ENCODE data around the gene NLGN3. TPM values are rescaled to one million over a fixed set of nuclear protein-coding genes. Genes with fewer than 3 reads are reported as not detected.
A peak's percentile ranks its signal among the peaks of the same experiment; 100 is the strongest.

Gene NLGN3
- polyA plus RNA-seq = under 1 TPM; 0.19 to 0.22 TPM

DNA sequence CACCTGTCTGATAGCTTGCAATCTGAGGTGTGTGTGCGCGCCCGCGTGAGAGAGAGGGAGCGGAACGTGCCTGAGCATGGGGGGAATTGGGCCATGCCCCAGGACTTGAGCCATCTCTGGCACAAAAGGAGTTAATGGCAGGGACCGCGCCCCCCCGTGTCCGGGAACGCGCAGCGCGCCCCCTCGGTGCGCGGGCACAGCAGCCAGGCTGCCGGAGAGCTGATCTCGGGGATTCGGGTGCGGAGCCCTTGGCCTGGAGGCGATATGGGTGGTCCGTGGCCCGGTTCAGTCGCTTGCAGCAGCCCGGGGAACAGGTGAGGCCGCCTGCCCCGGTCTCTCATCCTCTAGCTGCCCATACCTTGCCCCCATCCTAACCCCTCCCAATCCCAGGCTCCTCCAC is at the start of gene NLGN3:
Gene NLGN3 (plus strand): TSS at position 191 of the 400 bp plus-strand sequence. CDS start 2,909 bp downstream, outside the sequence.
- peaks cover 0 to 4% of the 10 kb centered on the region in 2 donors for H3K36me3 ChIP-seq (ENCODE audit: control insufficient read depth in 2 of 2, insufficient read depth in 2 of 2, low read length in 1 of 2)
- H3K4me1 ChIP-seq (ENCODE audit: control insufficient read depth in 2 of 2, insufficient read depth in 2 of 2, low read length in 1 of 2) = no peaks in the 10 kb centered on the region
- H3K9me3 ChIP-seq (ENCODE audit: control insufficient read depth in 2 of 2, insufficient read depth in 1 of 2, low read depth in 1 of 2, low read length in 1 of 2) = no peaks in the 10 kb centered on the region
- WGBS, 2 donors = 12 to 26% methylated on average over 27 to 28 of the region's 28 CpGs
- H3K4me3 ChIP-seq (ENCODE audit: low read depth in 1 of 2, low read length in 2 of 2) = no peak within 1 kb of the TSS
- H3K27ac ChIP-seq (ENCODE audit: low read depth in 2 of 2, low read length in 1 of 2) = no peak within 1 kb of the TSS
- H3K27me3 ChIP-seq (ENCODE audit: control insufficient read depth in 1 of 2, insufficient read depth in 2 of 2, low read length in 2 of 2) = no peaks in the 10 kb centered on the region

DNA sequence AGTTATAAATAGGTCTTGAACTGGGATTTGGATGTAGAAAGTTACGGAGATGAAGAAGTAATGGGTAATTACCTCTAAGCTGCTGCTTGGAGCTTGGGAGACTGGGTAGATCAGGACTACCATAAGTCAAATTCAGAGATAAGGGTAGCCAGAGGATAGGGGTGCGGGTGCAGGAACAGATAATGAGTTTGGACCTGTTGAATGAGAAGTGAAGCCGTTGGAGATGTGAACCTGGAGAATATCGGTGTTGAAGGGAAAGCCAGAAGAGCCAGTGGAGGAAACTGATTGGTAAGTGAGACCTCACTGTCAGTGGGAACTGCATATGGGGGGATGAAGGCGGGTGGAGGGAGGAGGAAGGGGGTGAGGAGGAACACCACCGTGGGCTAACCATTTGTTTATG is 49.6 kb upstream of the NLGN3 start:
- Histone ChIP-seq H3K4me3 (ENCODE audit: low read depth in 1 of 2, low read length in 2 of 2) (peak overlapping the region; percentile 36 to 60), H3K4me1 (ENCODE audit: control insufficient read depth in 2 of 2, insufficient read depth in 2 of 2, low read length in 1 of 2) (no peaks in the 10 kb centered on the region), H3K27me3 (ENCODE audit: control insufficient read depth in 1 of 2, insufficient read depth in 2 of 2, low read length in 2 of 2) (no peaks in the 10 kb centered on the region), H3K36me3 (ENCODE audit: control insufficient read depth in 2 of 2, insufficient read depth in 2 of 2, low read length in 1 of 2) (no peaks in the 10 kb centered on the region), H3K27ac (ENCODE audit: low read depth in 2 of 2, low read length in 1 of 2) (no peak overlapping the region), H3K9me3 (ENCODE audit: control insufficient read depth in 2 of 2, insufficient read depth in 1 of 2, low read depth in 1 of 2, low read length in 1 of 2) (no peaks in the 10 kb centered on the region)
- 28 to 39% methylated on average over 6 of the region's 6 CpGs for WGBS, 2 donors

DNA sequence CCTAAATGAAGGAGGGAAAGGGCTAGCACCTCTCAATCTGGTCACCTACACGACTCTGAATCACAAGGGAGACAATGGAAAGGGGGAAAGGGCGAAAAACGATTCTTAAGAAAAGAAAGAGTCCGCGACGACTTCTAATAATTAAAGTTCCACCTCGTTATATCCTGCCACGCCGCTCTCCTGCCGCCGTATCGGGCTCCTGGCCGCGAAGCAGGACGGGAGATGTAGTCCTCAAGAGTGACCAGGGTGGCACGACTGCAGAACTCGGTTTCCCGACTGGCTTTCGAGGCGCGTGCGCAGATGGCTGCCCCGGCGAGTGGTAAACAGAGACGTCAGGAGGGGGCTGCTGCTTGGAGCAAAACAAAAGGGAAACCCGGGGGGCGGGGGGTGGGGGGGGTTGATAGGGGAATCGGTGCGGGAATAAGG is 49.1 kb upstream of the NLGN3 start, which contains the start of gene FOXO4:
Gene FOXO4 (plus strand): TSS at position 297 of the 426 bp plus-strand sequence. CDS start 678 bp downstream, outside the sequence.
- Histone ChIP-seq H3K4me3 (ENCODE audit: low read depth in 1 of 2, low read length in 2 of 2) (peak within 1 kb of the TSS; percentile 56 to 60), H3K4me1 (ENCODE audit: control insufficient read depth in 2 of 2, insufficient read depth in 2 of 2, low read length in 1 of 2) (no peaks in the 10 kb centered on the region), H3K36me3 (ENCODE audit: control insufficient read depth in 2 of 2, insufficient read depth in 2 of 2, low read length in 1 of 2) (no peaks in the 10 kb centered on the region), H3K9me3 (ENCODE audit: control insufficient read depth in 2 of 2, insufficient read depth in 1 of 2, low read depth in 1 of 2, low read length in 1 of 2) (no peaks in the 10 kb centered on the region), H3K27me3 (ENCODE audit: control insufficient read depth in 1 of 2, insufficient read depth in 2 of 2, low read length in 2 of 2) (no peaks in the 10 kb centered on the region), H3K27ac (ENCODE audit: low read depth in 2 of 2, low read length in 1 of 2) (peak within 1 kb of the TSS; percentile 43 to 78)
- 1 to 9% methylated on average over 29 of the region's 29 CpGs for WGBS, 2 donors

DNA sequence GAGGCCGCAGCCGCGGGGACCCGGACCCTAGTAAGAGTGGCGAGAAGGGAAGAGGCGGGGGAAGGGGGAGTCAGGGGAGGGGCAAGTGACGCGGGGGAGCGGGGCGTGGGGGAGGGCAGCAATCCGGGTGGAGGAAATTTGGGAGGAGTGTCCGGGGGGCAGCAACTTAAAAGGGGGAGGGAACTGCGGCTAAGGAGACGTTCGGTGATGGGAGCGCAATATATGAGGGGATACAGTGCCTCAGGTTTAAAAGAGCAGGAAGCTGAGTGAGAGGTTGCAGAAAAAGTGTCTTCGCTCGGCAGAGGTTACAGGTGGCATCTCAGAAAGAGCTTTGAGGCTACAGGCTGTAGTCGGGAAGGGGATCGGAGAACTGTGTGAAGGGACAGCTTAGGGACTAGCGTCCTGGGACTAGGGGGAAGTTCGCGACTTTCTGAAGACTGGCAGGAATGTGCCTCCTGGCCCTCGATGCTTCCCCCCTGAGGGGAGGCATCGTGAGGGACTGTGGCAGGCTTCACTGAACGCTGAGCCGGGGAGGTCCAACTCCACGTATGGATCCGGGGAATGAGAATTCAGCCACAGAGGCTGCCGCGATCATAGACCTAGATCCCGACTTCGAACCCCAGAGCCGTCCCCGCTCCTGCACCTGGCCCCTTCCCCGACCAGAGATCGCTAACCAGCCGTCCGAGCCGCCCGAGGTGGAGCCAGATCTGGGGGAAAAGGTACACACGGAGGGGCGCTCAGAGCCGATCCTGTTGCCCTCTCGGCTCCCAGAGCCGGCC is 48.5 kb upstream of the NLGN3 start:
- 1 to 26% methylated on average over 46 of the region's 46 CpGs for WGBS, 2 donors
- Histone ChIP-seq H3K36me3 (ENCODE audit: control insufficient read depth in 2 of 2, insufficient read depth in 2 of 2, low read length in 1 of 2) (no peaks in the 10 kb centered on the region), H3K27ac (ENCODE audit: low read depth in 2 of 2, low read length in 1 of 2) (peak overlapping the region; percentile 43 to 78), H3K9me3 (ENCODE audit: control insufficient read depth in 2 of 2, insufficient read depth in 1 of 2, low read depth in 1 of 2, low read length in 1 of 2) (no peaks in the 10 kb centered on the region), H3K27me3 (ENCODE audit: control insufficient read depth in 1 of 2, insufficient read depth in 2 of 2, low read length in 2 of 2) (no peaks in the 10 kb centered on the region), H3K4me1 (ENCODE audit: control insufficient read depth in 2 of 2, insufficient read depth in 2 of 2, low read length in 1 of 2) (no peaks in the 10 kb centered on the region), H3K4me3 (ENCODE audit: low read depth in 1 of 2, low read length in 2 of 2) (peak overlapping the region; percentile 56 to 60)

DNA sequence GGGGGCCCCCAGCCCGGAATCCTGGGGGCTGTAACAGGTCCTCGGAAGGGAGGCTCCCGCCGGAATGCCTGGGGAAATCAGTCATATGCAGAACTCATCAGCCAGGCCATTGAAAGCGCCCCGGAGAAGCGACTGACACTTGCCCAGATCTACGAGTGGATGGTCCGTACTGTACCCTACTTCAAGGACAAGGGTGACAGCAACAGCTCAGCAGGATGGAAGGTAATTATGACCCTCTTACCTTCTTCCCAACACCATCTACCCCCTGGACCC is 47.9 kb upstream of the NLGN3 start:
- Histone ChIP-seq H3K9me3 (ENCODE audit: control insufficient read depth in 2 of 2, insufficient read depth in 1 of 2, low read depth in 1 of 2, low read length in 1 of 2) (no peaks in the 10 kb centered on the region), H3K4me3 (ENCODE audit: low read depth in 1 of 2, low read length in 2 of 2) (peak overlapping the region; percentile 56 to 60), H3K36me3 (ENCODE audit: control insufficient read depth in 2 of 2, insufficient read depth in 2 of 2, low read length in 1 of 2) (no peaks in the 10 kb centered on the region), H3K4me1 (ENCODE audit: control insufficient read depth in 2 of 2, insufficient read depth in 2 of 2, low read length in 1 of 2) (no peaks in the 10 kb centered on the region), H3K27me3 (ENCODE audit: control insufficient read depth in 1 of 2, insufficient read depth in 2 of 2, low read length in 2 of 2) (no peaks in the 10 kb centered on the region), H3K27ac (ENCODE audit: low read depth in 2 of 2, low read length in 1 of 2) (no peak overlapping the region)
- WGBS, 2 donors = 5 to 17% methylated on average over 9 of the region's 9 CpGs

DNA sequence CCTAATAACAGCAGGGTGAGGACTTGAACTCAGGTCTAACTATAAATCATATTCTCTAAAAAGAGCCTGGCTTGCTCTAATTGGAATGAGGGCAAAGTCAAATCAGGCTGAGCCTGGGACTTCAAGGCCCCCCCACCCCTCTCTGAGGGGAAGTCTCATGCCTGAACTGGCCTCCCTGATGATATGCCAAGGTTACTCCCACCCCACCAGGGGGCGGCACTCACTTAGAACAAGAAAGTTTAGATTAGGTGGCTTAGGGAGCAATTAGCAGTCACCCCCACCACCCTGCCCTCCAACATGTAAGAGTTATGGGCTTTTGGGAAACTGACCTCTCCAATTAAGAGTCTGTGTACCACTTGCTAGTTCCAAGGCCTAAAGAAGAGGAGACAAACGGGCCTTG is 46.3 kb upstream of the NLGN3 start:
- Histone ChIP-seq H3K4me1 (ENCODE audit: control insufficient read depth in 2 of 2, insufficient read depth in 2 of 2, low read length in 1 of 2) (no peaks in the 10 kb centered on the region), H3K36me3 (ENCODE audit: control insufficient read depth in 2 of 2, insufficient read depth in 2 of 2, low read length in 1 of 2) (no peaks in the 10 kb centered on the region), H3K27ac (ENCODE audit: low read depth in 2 of 2, low read length in 1 of 2) (no peak overlapping the region), H3K27me3 (ENCODE audit: control insufficient read depth in 1 of 2, insufficient read depth in 2 of 2, low read length in 2 of 2) (no peaks in the 10 kb centered on the region), H3K9me3 (ENCODE audit: control insufficient read depth in 2 of 2, insufficient read depth in 1 of 2, low read depth in 1 of 2, low read length in 1 of 2) (no peaks in the 10 kb centered on the region), H3K4me3 (ENCODE audit: low read depth in 1 of 2, low read length in 2 of 2) (no peak overlapping the region)
- 17 to 22% methylated on average over 2 of the region's 2 CpGs for WGBS, 2 donors

DNA sequence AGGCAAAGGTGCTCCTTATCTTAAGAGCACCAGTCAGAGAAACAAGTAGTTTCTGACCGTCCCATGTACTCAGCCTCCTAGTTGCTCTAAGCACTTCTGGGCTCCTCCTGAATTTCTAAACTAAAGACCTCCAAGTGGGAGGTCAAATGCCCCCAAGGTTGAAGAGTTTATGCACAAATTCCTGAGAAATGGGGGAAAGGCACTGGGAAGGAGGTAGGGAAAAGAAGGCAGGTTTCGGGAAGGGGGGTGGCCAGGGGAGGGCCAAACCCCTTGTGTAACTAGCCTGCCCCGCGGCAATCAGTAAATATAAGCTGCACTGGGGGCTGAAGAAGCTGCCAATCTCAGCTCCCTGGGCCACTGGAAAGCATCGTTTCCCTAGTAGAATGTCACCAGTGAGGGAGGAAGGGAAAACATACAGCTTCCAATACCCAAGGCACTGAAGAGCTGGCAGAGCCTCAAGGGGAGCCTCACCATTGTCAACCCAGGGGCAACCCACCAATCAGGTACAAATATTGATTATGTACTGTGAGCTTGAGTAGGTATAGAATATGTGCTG is 45.6 kb upstream of the NLGN3 start:
- whole genome bisulfite sequencing, 2 donors = 62 to 82% methylated on average over 5 of the region's 5 CpGs
- H3K27ac ChIP-seq (ENCODE audit: low read depth in 2 of 2, low read length in 1 of 2) = no peak overlapping the region

DNA sequence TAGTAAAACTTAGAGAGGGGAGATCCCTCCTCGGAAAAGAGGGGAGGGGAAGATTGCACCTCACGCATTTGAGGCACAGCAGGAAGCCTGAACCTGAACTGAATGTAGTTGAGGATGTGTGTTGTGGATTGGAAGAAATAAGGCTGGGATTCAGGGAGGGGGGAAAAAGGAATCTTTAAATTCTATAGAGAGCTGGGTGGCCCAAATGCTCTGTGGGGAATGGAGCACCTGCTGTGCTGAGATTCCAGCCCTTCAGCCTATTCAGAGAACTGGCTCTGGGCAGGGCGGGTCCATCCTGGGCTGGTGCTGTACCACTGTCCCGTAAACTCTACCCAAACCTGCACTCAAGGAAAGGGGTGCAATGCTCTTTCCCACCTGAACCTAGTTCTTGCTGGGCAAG is 44.9 kb upstream of the NLGN3 start:
- H3K36me3 ChIP-seq (ENCODE audit: control insufficient read depth in 2 of 2, insufficient read depth in 2 of 2, low read length in 1 of 2) = no peaks in the 10 kb centered on the region
- H3K27ac ChIP-seq (ENCODE audit: low read depth in 2 of 2, low read length in 1 of 2) = no peak overlapping the region
- no peaks in the 10 kb centered on the region for H3K9me3 ChIP-seq (ENCODE audit: control insufficient read depth in 2 of 2, insufficient read depth in 1 of 2, low read depth in 1 of 2, low read length in 1 of 2)
- no peaks in the 10 kb centered on the region for H3K27me3 ChIP-seq (ENCODE audit: control insufficient read depth in 1 of 2, insufficient read depth in 2 of 2, low read length in 2 of 2)
- WGBS, 2 donors = 67 to 93% methylated on average over 4 of the region's 4 CpGs
- H3K4me3 ChIP-seq (ENCODE audit: low read depth in 1 of 2, low read length in 2 of 2) = no peak overlapping the region
- no peaks in the 10 kb centered on the region for H3K4me1 ChIP-seq (ENCODE audit: control insufficient read depth in 2 of 2, insufficient read depth in 2 of 2, low read length in 1 of 2)

More for the DNA sequence above, 45.6 kb upstream of the NLGN3 start:
- no peaks in the 10 kb centered on the region for H3K36me3 ChIP-seq (ENCODE audit: control insufficient read depth in 2 of 2, insufficient read depth in 2 of 2, low read length in 1 of 2)
- no peaks in the 10 kb centered on the region for H3K4me1 ChIP-seq (ENCODE audit: control insufficient read depth in 2 of 2, insufficient read depth in 2 of 2, low read length in 1 of 2)
- H3K9me3 ChIP-seq (ENCODE audit: control insufficient read depth in 2 of 2, insufficient read depth in 1 of 2, low read depth in 1 of 2, low read length in 1 of 2) = no peaks in the 10 kb centered on the region
- no peak overlapping the region for H3K4me3 ChIP-seq (ENCODE audit: low read depth in 1 of 2, low read length in 2 of 2)
- H3K27me3 ChIP-seq (ENCODE audit: control insufficient read depth in 1 of 2, insufficient read depth in 2 of 2, low read length in 2 of 2) = no peaks in the 10 kb centered on the region

DNA sequence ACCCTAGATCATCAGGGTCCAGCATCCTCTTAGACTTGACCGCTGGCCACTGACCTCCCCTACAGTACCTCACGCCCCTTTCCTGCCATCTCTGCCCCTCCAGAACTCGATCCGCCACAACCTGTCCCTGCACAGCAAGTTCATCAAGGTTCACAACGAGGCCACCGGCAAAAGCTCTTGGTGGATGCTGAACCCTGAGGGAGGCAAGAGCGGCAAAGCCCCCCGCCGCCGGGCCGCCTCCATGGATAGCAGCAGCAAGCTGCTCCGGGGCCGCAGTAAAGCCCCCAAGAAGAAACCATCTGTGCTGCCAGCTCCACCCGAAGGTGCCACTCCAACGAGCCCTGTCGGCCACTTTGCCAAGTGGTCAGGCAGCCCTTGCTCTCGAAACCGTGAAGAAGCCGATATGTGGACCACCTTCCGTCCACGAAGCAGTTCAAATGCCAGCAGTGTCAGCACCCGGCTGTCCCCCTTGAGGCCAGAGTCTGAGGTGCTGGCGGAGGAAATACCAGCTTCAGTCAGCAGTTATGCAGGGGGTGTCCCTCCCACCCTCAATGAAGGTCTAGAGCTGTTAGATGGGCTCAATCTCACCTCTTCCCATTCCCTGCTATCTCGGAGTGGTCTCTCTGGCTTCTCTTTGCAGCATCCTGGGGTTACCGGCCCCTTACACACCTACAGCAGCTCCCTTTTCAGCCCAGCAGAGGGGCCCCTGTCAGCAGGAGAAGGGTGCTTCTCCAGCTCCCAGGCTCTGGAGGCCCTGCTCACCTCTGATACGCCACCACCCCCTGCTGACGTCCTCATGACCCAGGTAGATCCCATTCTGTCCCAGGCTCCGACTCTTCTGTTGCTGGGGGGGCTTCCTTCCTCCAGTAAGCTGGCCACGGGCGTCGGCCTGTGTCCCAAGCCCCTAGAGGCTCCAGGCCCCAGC is 43.8 kb upstream of the NLGN3 start:
- WGBS, 2 donors = 74 to 85% methylated on average over 31 of the region's 31 CpGs
- no peaks in the 10 kb centered on the region for H3K27me3 ChIP-seq (ENCODE audit: control insufficient read depth in 1 of 2, insufficient read depth in 2 of 2, low read length in 2 of 2)
- no peak overlapping the region for H3K27ac ChIP-seq (ENCODE audit: low read depth in 2 of 2, low read length in 1 of 2)

More for the DNA sequence above, 43.8 kb upstream of the NLGN3 start:
- Histone ChIP-seq H3K9me3 (ENCODE audit: control insufficient read depth in 2 of 2, insufficient read depth in 1 of 2, low read depth in 1 of 2, low read length in 1 of 2) (no peaks in the 10 kb centered on the region), H3K4me1 (ENCODE audit: control insufficient read depth in 2 of 2, insufficient read depth in 2 of 2, low read length in 1 of 2) (no peaks in the 10 kb centered on the region), H3K4me3 (ENCODE audit: low read depth in 1 of 2, low read length in 2 of 2) (no peak overlapping the region), H3K36me3 (ENCODE audit: control insufficient read depth in 2 of 2, insufficient read depth in 2 of 2, low read length in 1 of 2) (no peaks in the 10 kb centered on the region)
